ENCODE data around the gene REXO2. TPM values are rescaled to one million over a fixed set of nuclear protein-coding genes. Genes with fewer than 3 reads are reported as not detected.

The REXO2 gene
- total RNA-seq, 2 donors from 2014 or later = 37.8 to 41.8 TPM

- no peak for DNase-seq
- intact Hi-C loops (cut with DNase I, micrococcal nuclease) = no loop called here
- ATAC-seq = no peak
Measured at GRCh38 chr11:114499756-114500155, 60.5 kb downstream of the REXO2 start.

Other genes with a start within 250 kb of the REXO2 start
- 10 to 100 TPM; 27.2 to 42.2 TPM for gene NNMT, start 143.1 kb upstream of the REXO2 start, total RNA-seq
- 10 to 100 TPM in 1 of 2 donors, 1 to 10 TPM in 1; 9.2 to 12.5 TPM for gene C11orf71, start 39.0 kb upstream of the REXO2 start, total RNA-seq
- gene RBM7, start 38.8 kb upstream of the REXO2 start, total RNA-seq = 10 to 100 TPM; 31.1 to 33.6 TPM
- gene NXPE1, start 120.4 kb downstream of the REXO2 start, total RNA-seq = 100 to 1,000 TPM; 202 to 225 TPM
- gene NXPE4, start 156.3 kb downstream of the REXO2 start, total RNA-seq = 100 to 1,000 TPM; 142 to 191 TPM
- gene NXPE2, start 239.1 kb downstream of the REXO2 start, total RNA-seq = 10 to 100 TPM; 17.0 to 28.1 TPM

Measured in left colon (tissue), 2 donors.